Activated CD8-positive, alpha-beta T cell treated with anti-CD3 and anti-CD28 coated beads, Interleukin-2, amount 10 ng/mL, durations not matched to agents 7 days and 5 days (primary cell): ENCODE data around the gene INTS15. TPM values are rescaled to one million over a fixed set of nuclear protein-coding genes. Genes with fewer than 3 reads are reported as not detected.
"Not testable (repeated sequence)": the region's sequence is repeated elsewhere in the genome, so short reads cannot be mapped to it uniquely, and the experiment has no call there.

Experiments
- ATAC-seq: fragments of 150-1000 bp; cut with Tn5 transposase; one replicate; pipeline ENCODE4 v1.10.0; 2021; ENCODE audit warnings: moderate library complexity
- CTCF ChIA-PET: fragments of 350-600 bp; sonication (Branson Sonifier 250); formaldehyde crosslinking; loops from one replicate; lab custom pipeline; 2021; ENCODE audit warnings: antibody characterized with exemption; lab: Charles Lee
- POLR2A ChIA-PET: fragments of 350-600 bp; sonication (Branson Sonifier 250); formaldehyde crosslinking; loops from one replicate; lab custom pipeline; 2021; ENCODE audit warnings: antibody characterized with exemption; lab: Charles Lee
- DNase-seq: peaks from one replicate; pipeline ENCODE4 v3.0.0-alpha.2; 2020
- H3K27ac Mint-ChIP-seq: one replicate; pipeline ENCODE4 v1.8.0; 2021; ENCODE audit warnings: mild to moderate bottlenecking, mixed read lengths
- H3K27me3 Mint-ChIP-seq: one replicate; pipeline ENCODE4 v1.8.0; 2021; ENCODE audit warnings: low read depth, mixed read lengths
- H3K36me3 Mint-ChIP-seq: one replicate; pipeline ENCODE4 v1.8.0; 2021; ENCODE audit warnings: low read depth, mixed read lengths
- H3K4me1 Mint-ChIP-seq: one replicate; pipeline ENCODE4 v1.8.0; 2021; ENCODE audit warnings: low read depth, mixed read lengths
- H3K4me3 Mint-ChIP-seq: one replicate; pipeline ENCODE4 v1.8.0; 2021; ENCODE audit warnings: mild to moderate bottlenecking, mixed read lengths
- H3K9me3 Mint-ChIP-seq: one replicate; pipeline ENCODE4 v1.8.0; 2022; ENCODE audit warnings: mixed read lengths; ENCODE audit not compliant: insufficient read depth
- total RNA-seq, 2 experiments: library from RNA; stranded (reverse); gene quantifications; one replicate each; pipeline ENCODE4 v1.2.3, GENCODE V29; 2021

Gene INTS15
- total RNA-seq, 2 experiments from 2014 or later, result 40.9 to 42.7 TPM

- no peak for ATAC-seq
- CTCF ChIA-PET, result interaction anchor here (0.7 to 5.5 kb wide), 4 partner anchors 10 to 63 kb away, joined by 3 to 32 read pairs (median 5); partner anchors contain the start of gene INTS15
- peaks cover 35% of the 10 kb centered on the region for H3K36me3 Mint-ChIP-seq
Measured at GRCh38 chr7:6578114-6579084, 11.4 kb upstream of the INTS15 start.

GRCh38 chr7:6579446-6579845, 10.4 kb upstream of the INTS15 start:
- DNase-seq (no peak), ATAC-seq (no peak)
- Mint-ChIP-seq H3K4me1 (peaks cover 52% of the 10 kb centered on the region), H3K9me3 (no peaks in the 10 kb centered on the region), H3K27me3 (no peaks in the 10 kb centered on the region), H3K4me3 (peak overlapping the region; percentile 45), H3K36me3 (peaks cover 40% of the 10 kb centered on the region), H3K27ac (peak overlapping the region; percentile 37)
- ChIA-PET CTCF (no interaction called here), POLR2A (interaction anchor here (2.1 kb wide), 1 partner anchor 11 kb away, joined by 11 read pairs; the partner anchor contains the start of gene INTS15)

More at GRCh38 chr7:6578114-6579084, 11.4 kb upstream of the INTS15 start:
- no peak for DNase-seq
- Mint-ChIP-seq H3K9me3 (no peaks in the 10 kb centered on the region), H3K4me3 (peak overlapping the region; percentile 85), H3K4me1 (peaks cover 52% of the 10 kb centered on the region), H3K27me3 (no peaks in the 10 kb centered on the region), H3K27ac (peak overlapping the region; percentile 90)
- POLR2A ChIA-PET, result interaction anchor here (0.7 to 3.0 kb wide), 3 partner anchors 12 to 22 kb away, joined by 3 to 24 read pairs (median 5); partner anchors contain the start of gene INTS15

- H3K4me3 Mint-ChIP-seq, H3K27me3 Mint-ChIP-seq, ATAC-seq, H3K9me3 Mint-ChIP-seq, CTCF ChIA-PET, H3K27ac Mint-ChIP-seq, DNase-seq: not testable (repeated sequence)
- Mint-ChIP-seq H3K4me1 (peaks cover 24% of the 10 kb centered on the region), H3K36me3 (peaks cover 57% of the 10 kb centered on the region)
- POLR2A ChIA-PET, result interaction anchor here (0.6 kb wide), 1 partner anchor 596 kb away, joined by 3 read pairs; no protein-coding TSS in a partner anchor
Measured at GRCh38 chr7:6585746-6586432, 3.9 kb upstream of the INTS15 start.

GRCh38 chr7:6588566-6588965, 1.3 kb upstream of the INTS15 start:
- ChIA-PET CTCF (interaction anchor here (0.7 to 1.8 kb wide), 3 partner anchors 10 to 33 kb away, joined by 3 to 6 read pairs (median 3); no protein-coding TSS in a partner anchor), POLR2A (interaction anchor here (4.0 kb wide), 1 partner anchor 11 kb away, joined by 24 read pairs; the partner anchor contains the start of gene ZDHHC4)
- DNase-seq (no peak), ATAC-seq (no peak)
- Mint-ChIP-seq H3K4me3 (peak overlapping the region; percentile 32), H3K27ac (no peak overlapping the region), H3K27me3 (no peaks in the 10 kb centered on the region), H3K36me3 (peaks cover 50% of the 10 kb centered on the region), H3K4me1 (peaks cover 20% of the 10 kb centered on the region), H3K9me3 (no peaks in the 10 kb centered on the region)

- Mint-ChIP-seq H3K36me3 (peaks cover 50% of the 10 kb centered on the region), H3K27me3 (no peaks in the 10 kb centered on the region), H3K4me3 (peak overlapping the region; percentile 60), H3K4me1 (peaks cover 20% of the 10 kb centered on the region), H3K9me3 (no peaks in the 10 kb centered on the region), H3K27ac (peak overlapping the region; percentile 75)
- ATAC-seq (no peak), DNase-seq (no peak)
- ChIA-PET POLR2A (interaction anchor here (0.6 to 4.0 kb wide), 3 partner anchors 9 to 237 kb away, joined by 3 to 24 read pairs (median 11); partner anchors contain the start of gene ZDHHC4), CTCF (interaction anchor here (1.3 to 1.8 kb wide), 6 partner anchors 8 to 35 kb away, joined by 5 to 18 read pairs (median 7); partner anchors contain the start of gene ZDHHC4)
Measured at GRCh38 chr7:6589151-6589828, 531 bp upstream of the INTS15 start.

- H3K9me3 Mint-ChIP-seq, result no peaks in the 10 kb centered on the region
- H3K36me3 Mint-ChIP-seq, result peaks cover 51% of the 10 kb centered on the region
- CTCF ChIA-PET, result interaction anchor here (0.9 to 1.8 kb wide), 9 partner anchors 9 to 267 kb away, joined by 3 to 18 read pairs (median 4); partner anchors contain the start of genes DAGLB and ZDHHC4
- peak overlapping the region; percentile 82 for H3K4me3 Mint-ChIP-seq
- POLR2A ChIA-PET, result interaction anchor here (0.9 to 4.0 kb wide), 3 partner anchors 10 to 14 kb away, joined by 3 to 24 read pairs (median 11); partner anchors contain the start of gene ZDHHC4
- H3K27me3 Mint-ChIP-seq, result no peaks in the 10 kb centered on the region
- no peak for DNase-seq
- H3K27ac Mint-ChIP-seq, result peak overlapping the region; percentile 86
- peaks cover 20% of the 10 kb centered on the region for H3K4me1 Mint-ChIP-seq
- ATAC-seq, result no peak
Measured at GRCh38 chr7:6590645-6591110, 857 bp downstream of the INTS15 start.

- Mint-ChIP-seq H3K4me3 (no peak overlapping the region), H3K9me3 (no peaks in the 10 kb centered on the region), H3K27me3 (no peaks in the 10 kb centered on the region), H3K36me3 (peaks cover 61% of the 10 kb centered on the region), H3K4me1 (peaks cover 4% of the 10 kb centered on the region), H3K27ac (no peak overlapping the region)
- CTCF ChIA-PET, result interaction anchor here (2.0 kb wide), 1 partner anchor 10 kb away, joined by 4 read pairs; no protein-coding TSS in a partner anchor
- POLR2A ChIA-PET, result interaction anchor here (1.2 kb wide), 1 partner anchor 24 kb away, joined by 3 read pairs; no protein-coding TSS in a partner anchor
- no peak for DNase-seq
- no peak for ATAC-seq
Measured at GRCh38 chr7:6600093-6600492, 10.3 kb downstream of the INTS15 start.

- H3K27ac Mint-ChIP-seq, result no peak overlapping the region
- peaks cover 41% of the 10 kb centered on the region for H3K36me3 Mint-ChIP-seq
- H3K4me3 Mint-ChIP-seq, result no peak overlapping the region
- POLR2A ChIA-PET, result interaction anchor here (0.8 kb wide), 1 partner anchor 14 kb away, joined by 3 read pairs; the partner anchor contains the start of gene INTS15
- H3K9me3 Mint-ChIP-seq, result no peaks in the 10 kb centered on the region
- H3K27me3 Mint-ChIP-seq, result no peaks in the 10 kb centered on the region
- no peak for DNase-seq
- CTCF ChIA-PET, result no interaction called here
- ATAC-seq, result no peak
- H3K4me1 Mint-ChIP-seq, result peaks cover 4% of the 10 kb centered on the region
Measured at GRCh38 chr7:6604458-6604857, 14.6 kb downstream of the INTS15 start.

- CTCF ChIA-PET, result no interaction called here
- POLR2A ChIA-PET, result interaction anchor here (0.7 kb wide), 1 partner anchor 50 kb away, joined by 3 read pairs; no protein-coding TSS in a partner anchor
Measured at GRCh38 chr7:6606866-6607583, 17.2 kb downstream of the INTS15 start.

GRCh38 chr7:6607651-6608051, 17.8 kb downstream of the INTS15 start:
- no peak for DNase-seq
- Mint-ChIP-seq H3K4me3 (no peak overlapping the region), H3K27ac (no peak overlapping the region), H3K4me1 (peaks cover 4% of the 10 kb centered on the region), H3K27me3 (peaks cover 1% of the 10 kb centered on the region), H3K9me3 (no peaks in the 10 kb centered on the region), H3K36me3 (peaks cover 26% of the 10 kb centered on the region)
- POLR2A ChIA-PET, result interaction anchor here (0.7 kb wide), 1 partner anchor 49 kb away, joined by 3 read pairs; no protein-coding TSS in a partner anchor
- CTCF ChIA-PET, result no interaction called here
- no peak for ATAC-seq

More at GRCh38 chr7:6606866-6607583, 17.2 kb downstream of the INTS15 start:
- no peak for DNase-seq
- Mint-ChIP-seq H3K9me3 (no peaks in the 10 kb centered on the region), H3K4me1 (peaks cover 7% of the 10 kb centered on the region), H3K36me3 (peaks cover 32% of the 10 kb centered on the region), H3K4me3 (no peak overlapping the region), H3K27ac (no peak overlapping the region), H3K27me3 (no peaks in the 10 kb centered on the region)
- no peak for ATAC-seq
